ENCODE data around the gene GAST.

Gene GAST

GRCh38 chr17:41707803-41708669 is 4.1 kb upstream of the GAST start:
- in situ Hi-C loops (cut with MboI; ENCODE audit: low sequenced_read_pairs): no loop called here

DNA sequence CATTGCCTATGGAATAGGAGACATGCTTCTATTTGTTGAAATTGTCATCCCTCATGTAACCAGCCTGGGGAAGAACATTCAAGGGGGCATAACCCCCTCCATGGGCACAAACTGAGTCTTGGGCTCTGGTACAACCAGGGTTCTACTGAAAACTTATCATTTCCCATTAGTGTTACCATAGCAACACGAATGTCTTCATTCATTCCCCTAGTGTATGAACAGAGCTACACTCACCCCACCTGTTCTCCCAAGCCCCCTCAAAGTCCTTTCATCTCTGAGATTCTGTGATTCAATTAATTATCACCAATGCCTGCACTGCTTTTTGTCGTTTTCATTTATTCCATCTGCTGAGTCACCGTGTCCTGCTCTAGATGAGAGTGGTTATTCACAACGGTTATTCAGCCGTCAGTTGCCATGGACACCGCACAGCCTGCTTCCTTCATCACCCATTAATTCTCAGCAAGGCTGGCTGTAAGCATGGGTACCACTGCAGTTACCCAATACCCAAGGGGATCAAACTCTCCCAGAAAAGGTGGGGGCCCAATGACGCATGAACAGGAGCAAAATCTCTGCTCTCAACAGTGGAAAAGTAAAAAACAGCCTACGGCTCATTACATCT is 1.6 kb upstream of the GAST start:
- in situ Hi-C loops (cut with MboI; ENCODE audit: low sequenced_read_pairs): no loop called here

GRCh38 chr17:41717408-41718286 is 5.5 kb downstream of the GAST start:
- in situ Hi-C loops (cut with MboI; ENCODE audit: low sequenced_read_pairs): no loop called here

- in situ Hi-C loops (cut with MboI; ENCODE audit: low sequenced_read_pairs): no loop called here
These were observed 6.1 kb downstream of the GAST start for GRCh38 chr17:41718287-41718645.

DNA sequence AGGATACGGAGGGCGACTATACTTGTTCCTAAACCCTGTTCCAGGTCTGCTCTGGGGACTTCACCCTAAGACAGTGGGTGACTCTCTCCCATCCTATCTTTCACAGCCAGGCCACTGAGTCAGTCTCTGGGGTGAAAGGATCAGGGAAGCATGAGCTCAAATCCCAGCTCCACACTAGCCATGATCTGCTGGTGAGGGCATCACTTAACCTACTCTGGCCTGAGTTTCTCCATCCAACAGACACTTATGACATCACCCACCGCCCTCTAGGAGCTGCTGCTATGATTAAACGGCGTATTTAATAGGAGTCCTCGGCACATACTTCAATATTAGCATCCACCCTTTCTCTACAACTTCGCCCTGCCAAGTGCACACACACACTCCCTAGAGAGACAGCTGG is 10.1 kb downstream of the GAST start:
- in situ Hi-C loops (cut with MboI; ENCODE audit: low sequenced_read_pairs): no loop called here

GRCh38 chr17:41723801-41724475 is 11.8 kb downstream of the GAST start:
- in situ Hi-C loops (cut with MboI; ENCODE audit: low sequenced_read_pairs): no loop called here

GRCh38 chr17:41724476-41725050 is 12.4 kb downstream of the GAST start:
- in situ Hi-C loops (cut with MboI; ENCODE audit: low sequenced_read_pairs): loop anchor here (25.0 kb wide), 1 partner anchor 388 kb away; the partner anchor contains the start of genes DHX58, HSPB9 and KAT2A

DNA sequence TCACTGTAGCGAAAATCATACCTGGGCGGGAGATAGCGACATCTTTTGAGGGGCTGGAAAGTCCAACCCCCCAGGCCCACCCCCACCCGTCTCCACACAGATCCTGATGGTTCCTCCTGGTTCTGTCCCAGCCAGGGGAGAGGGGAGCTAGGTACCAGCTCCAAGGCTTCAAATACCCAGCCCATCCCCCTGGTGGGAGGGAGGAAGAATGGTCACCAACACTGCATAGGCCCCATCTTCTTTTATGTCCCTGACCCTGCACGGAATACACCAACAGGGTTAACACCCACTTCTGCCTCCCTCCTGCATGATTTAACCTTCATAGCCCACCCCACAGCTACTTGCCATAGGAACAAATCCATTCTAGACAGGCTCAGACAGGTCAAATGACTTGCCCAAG is 13.0 kb downstream of the GAST start:
- in situ Hi-C loops (cut with MboI; ENCODE audit: low sequenced_read_pairs): loop anchor here (25.0 kb wide), 1 partner anchor 387 kb away; the partner anchor contains the start of genes DHX58, HSPB9 and KAT2A

DNA sequence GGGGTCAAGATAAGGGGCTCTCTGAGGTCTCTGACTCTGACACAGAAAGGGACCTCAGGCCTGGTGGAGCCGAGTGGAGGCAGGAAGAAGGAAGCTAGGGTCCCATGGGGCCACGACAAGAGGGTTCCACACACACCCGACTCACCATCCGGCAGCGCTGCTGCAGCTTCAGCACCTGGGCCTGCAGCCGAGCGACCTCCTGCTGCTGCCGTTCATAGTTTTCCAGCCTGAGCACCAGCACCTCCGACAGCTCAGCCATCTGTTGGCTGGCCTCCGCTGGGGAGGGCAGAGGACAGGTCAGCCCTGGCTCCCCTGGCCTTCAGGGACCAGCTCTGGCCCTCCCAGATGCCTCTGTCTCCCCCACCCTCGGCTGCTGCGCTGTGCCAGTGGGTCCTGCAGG is 15.9 kb downstream of the GAST start:
- in situ Hi-C loops (cut with MboI; ENCODE audit: low sequenced_read_pairs): loop anchor here (25.0 kb wide), 1 partner anchor 384 kb away; the partner anchor contains the start of genes DHX58, HSPB9 and KAT2A

DNA sequence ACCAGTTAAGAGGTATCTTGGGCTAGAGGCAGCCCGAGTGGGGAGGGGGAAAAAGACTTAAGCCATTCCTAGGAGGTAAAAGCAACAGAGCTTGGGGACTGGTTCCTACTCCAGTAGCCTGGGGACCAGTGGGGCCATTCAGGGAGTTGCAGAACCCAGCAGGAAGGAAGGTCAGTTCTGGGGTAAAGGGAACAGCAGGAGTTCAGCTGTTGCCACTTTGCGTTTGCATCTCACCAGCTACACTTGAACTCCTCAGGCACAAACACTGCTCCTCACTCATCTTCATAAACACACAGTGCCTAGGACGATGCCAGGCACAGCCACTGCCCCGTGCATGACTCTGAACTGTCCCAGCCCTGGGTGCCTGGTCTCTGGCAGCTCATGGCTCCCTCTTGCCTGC is 18.3 kb downstream of the GAST start:
- in situ Hi-C loops (cut with MboI; ENCODE audit: low sequenced_read_pairs): loop anchor here (25.0 kb wide), 1 partner anchor 382 kb away; the partner anchor contains the start of genes DHX58, HSPB9 and KAT2A

- in situ Hi-C loops (cut with MboI; ENCODE audit: low sequenced_read_pairs): loop anchor here (25.0 kb wide), 1 partner anchor 380 kb away; the partner anchor contains the start of genes DHX58, HSPB9 and KAT2A
These were observed 19.7 kb downstream of the GAST start for GRCh38 chr17:41731836-41732235.

DNA sequence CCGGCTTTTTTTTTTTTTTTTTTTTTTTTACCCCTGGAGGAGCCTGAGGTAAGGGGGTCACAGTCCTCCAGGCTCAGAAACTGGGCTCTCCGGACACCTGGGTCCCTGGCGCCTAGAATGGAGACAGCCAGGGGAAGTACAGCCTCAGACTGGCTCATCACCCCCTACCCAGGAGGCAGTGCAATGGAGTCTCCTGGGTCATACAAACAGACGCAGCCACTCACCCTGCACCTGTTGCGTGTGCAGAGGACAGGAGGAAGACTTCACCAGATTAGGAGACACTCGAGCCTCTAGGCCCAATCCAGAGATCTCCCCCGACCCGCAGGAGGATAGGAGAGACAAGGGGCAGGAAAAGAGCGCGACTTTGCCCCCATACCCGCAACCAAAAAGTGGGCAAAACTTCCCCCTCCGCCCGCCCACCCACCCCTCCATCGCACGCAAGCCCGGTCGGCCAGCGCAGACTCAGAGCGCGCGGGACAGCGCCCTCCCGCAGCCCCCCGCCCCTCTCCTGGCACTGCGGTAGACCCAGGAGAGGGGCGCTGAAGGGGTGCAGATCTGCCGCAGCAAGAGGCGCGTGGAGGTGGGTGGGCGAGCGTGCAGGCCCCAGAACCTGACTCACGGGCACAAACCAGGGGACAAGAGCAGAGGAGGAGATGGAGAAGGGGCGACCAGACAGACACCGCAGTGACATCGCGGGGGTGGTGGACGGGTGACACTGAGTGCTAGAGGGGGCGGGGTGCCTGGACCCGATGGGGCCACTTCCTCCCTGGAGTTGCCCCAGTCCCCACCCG is 21.4 kb downstream of the GAST start:
- in situ Hi-C loops (cut with MboI; ENCODE audit: low sequenced_read_pairs): loop anchor here (25.0 kb wide), 1 partner anchor 379 kb away; the partner anchor contains the start of genes DHX58, HSPB9 and KAT2A

DNA sequence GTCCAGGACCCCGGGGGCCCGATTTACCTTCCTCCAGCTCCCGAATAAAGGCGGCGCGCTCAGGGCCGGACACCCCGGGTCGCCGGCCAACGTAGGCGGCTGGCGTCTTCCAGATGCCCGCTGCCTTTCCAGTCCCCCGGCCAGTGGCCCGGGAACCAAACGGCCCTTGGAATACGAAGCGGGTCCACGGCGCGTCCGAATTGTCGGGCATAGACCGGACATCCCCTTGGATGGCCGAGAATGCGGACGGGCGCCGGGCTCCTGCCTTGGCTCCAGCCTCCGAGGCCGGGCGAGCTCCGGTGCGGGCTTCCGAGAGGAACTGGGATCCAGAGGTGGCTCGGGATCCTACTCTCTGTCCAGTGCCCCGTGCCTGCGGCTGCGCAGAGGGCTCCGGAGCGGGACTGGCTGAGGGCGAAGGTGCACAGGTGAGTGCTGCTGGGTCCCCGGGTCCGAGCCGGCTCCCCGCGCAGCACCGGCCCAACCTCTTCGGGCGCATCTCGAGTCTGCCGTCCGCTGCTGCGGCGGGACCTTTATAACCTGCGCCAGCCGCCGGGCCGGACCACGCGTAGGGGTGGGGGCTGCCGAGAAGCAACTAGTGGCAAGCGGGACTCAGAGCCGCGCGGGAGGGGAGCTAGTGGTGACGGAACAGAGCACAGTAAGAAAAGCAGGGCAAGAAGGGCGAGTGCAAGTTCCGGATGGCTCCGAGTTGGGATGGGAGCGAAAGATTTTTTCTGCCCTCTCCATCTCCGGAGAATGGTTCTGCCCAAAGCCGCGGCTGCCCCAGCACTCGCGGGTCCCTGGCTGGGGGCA is 22.2 kb downstream of the GAST start, which contains the start of gene HAP1:
HAP1 (minus strand) TSS at position 505 of the 810 bp plus-strand sequence; CDS start at position 496, 9 bp downstream.
- in situ Hi-C loops (cut with MboI; ENCODE audit: low sequenced_read_pairs): loop anchor here (25.0 kb wide), 1 partner anchor 378 kb away; the partner anchor contains the start of genes DHX58, HSPB9 and KAT2A

- in situ Hi-C loops (cut with MboI; ENCODE audit: low sequenced_read_pairs): loop anchor here (25.0 kb wide), 1 partner anchor 377 kb away; the partner anchor contains the start of genes DHX58, HSPB9 and KAT2A
These were observed 22.8 kb downstream of the GAST start for GRCh38 chr17:41734949-41735313.

- in situ Hi-C loops (cut with MboI; ENCODE audit: low sequenced_read_pairs): loop anchor here (25.0 kb wide), 1 partner anchor 377 kb away; the partner anchor contains the start of genes DHX58, HSPB9 and KAT2A
These were observed 23.6 kb downstream of the GAST start for GRCh38 chr17:41735744-41736143.

DNA sequence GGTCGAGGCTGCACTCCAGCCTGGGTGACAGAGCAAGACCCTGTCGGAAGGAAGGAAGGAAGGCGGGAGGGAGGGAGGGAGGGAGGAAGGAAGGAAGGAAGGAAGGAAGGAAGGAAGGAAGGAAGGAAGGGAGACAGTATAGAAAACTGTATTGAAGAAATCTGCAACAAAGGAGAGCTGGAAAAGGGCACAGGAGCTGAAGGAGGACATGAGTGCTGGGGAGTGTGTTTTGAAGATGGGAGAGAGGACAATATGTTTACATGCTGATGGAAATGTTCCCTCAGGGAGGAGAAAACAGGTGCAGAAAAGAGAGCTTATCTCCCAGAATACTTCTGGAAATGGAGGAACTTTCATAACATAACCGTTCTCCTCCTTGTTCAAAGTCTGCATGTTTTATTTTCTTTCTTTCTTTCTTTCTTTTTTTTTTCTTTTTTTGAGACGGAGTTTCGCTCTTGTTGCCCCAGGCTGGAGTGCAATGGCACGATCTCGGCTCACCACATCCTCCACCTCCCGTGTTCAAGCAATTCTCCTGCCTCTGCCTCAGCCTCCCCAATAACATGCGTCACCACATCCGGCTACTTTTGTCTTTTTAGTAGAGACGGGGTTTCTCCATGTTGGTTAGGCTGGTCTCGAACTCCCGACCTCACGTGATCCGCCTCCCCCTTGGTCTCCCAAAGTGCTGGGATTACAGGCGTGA is 25.0 kb downstream of the GAST start:
- in situ Hi-C loops (cut with MboI; ENCODE audit: low sequenced_read_pairs): loop anchor here (25.0 kb wide), 1 partner anchor 375 kb away; the partner anchor contains the start of genes DHX58, HSPB9 and KAT2A

DNA sequence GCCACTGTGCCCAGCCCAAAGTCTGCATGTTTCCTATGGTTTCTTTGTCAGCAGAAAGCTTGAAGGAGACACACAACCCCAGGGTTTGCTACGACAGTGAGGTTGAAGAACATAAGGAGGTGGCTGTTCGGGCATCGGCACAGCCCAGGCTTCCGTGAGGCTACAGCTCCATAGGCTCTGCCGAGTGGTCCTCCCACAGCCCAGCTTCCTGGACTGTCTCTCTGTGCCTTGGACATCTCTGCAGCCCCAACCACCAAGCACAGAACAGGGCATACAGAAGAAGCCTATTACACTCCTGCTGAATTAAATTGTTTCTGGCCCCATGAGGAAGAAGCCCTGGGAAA is 25.5 kb downstream of the GAST start:
- in situ Hi-C loops (cut with MboI; ENCODE audit: low sequenced_read_pairs): loop anchor here (25.0 kb wide), 1 partner anchor 375 kb away; the partner anchor contains the start of genes DHX58, HSPB9 and KAT2A
